HEK293T (cell line): ENCODE results near the gene TRIP4.

Source experiments
- CTCF ChIA-PET: fragments of 350-600 bp; formaldehyde crosslinking; extraction: SDS; loops from one replicate; lab custom pipeline; 2021; ENCODE audit warnings: antibody characterized with exemption, inconsistent platforms; lab: Yijun Ruan, JAX
- POLR2A ChIA-PET: fragments of 350-600 bp; formaldehyde crosslinking; extraction: SDS; loops from one replicate; lab custom pipeline; 2020; ENCODE audit warnings: antibody characterized with exemption, inconsistent platforms; lab: Yijun Ruan, JAX
- DNase-seq: peaks from one replicate; pipeline ENCODE4 v3.0.0; 2012; ENCODE audit warnings: mixed read lengths; ENCODE audit errors: extremely low spot score
- ARNT ChIP-seq: fragments of 450-650 bp; IDR thresholded peaks from 2 replicates; pipeline ENCODE4 v1.6.1; 2017; ENCODE audit warnings: mild to moderate bottlenecking
- BHLHE40 ChIP-seq: fragments of 450-650 bp; IDR thresholded peaks from 2 replicates; pipeline ENCODE4 v1.6.1; 2016; ENCODE audit warnings: mild to moderate bottlenecking, moderate library complexity, borderline replicate concordance
- CTBP1 ChIP-seq: fragments of 450-650 bp; IDR thresholded peaks from 2 replicates; pipeline ENCODE4 v1.6.1; 2016; ENCODE audit warnings: borderline replicate concordance
- ELF4 ChIP-seq: fragments of 450-650 bp; IDR thresholded peaks from 2 replicates; pipeline ENCODE4 v1.6.1; 2017; ENCODE audit warnings: antibody characterized with exemption
- FOXA1 ChIP-seq: fragments of 450-650 bp; IDR thresholded peaks from 2 replicates; pipeline ENCODE4 v1.6.1; 2016; ENCODE audit warnings: mild to moderate bottlenecking
- FOXK2 ChIP-seq: fragments of 450-650 bp; IDR thresholded peaks from 2 replicates; pipeline ENCODE4 v1.6.1; 2016; ENCODE audit warnings: mild to moderate bottlenecking
- FOXM1 ChIP-seq: fragments of 450-650 bp; IDR thresholded peaks from 2 replicates; pipeline ENCODE4 v1.6.1; 2017; ENCODE audit warnings: mild to moderate bottlenecking, borderline replicate concordance
- HDGF ChIP-seq: fragments of 450-650 bp; IDR thresholded peaks from 2 replicates; pipeline ENCODE4 v1.6.1; 2017; ENCODE audit warnings: antibody characterized with exemption, borderline replicate concordance
- L3MBTL2 ChIP-seq: fragments of 450-650 bp; conservative IDR thresholded peaks from 2 replicates; pipeline ENCODE4 v1.6.1; 2016; ENCODE audit warnings: mild to moderate bottlenecking
- LEF1 ChIP-seq: fragments of 450-650 bp; IDR thresholded peaks from 2 replicates; pipeline ENCODE4 v1.6.1; 2017; ENCODE audit warnings: mild to moderate bottlenecking, borderline replicate concordance
- NFRKB ChIP-seq: fragments of 450-650 bp; IDR thresholded peaks from 2 replicates; pipeline ENCODE4 v1.6.1; 2016; ENCODE audit warnings: mild to moderate bottlenecking, moderate library complexity
- PKNOX1 ChIP-seq: fragments of 450-650 bp; IDR thresholded peaks from 2 replicates; pipeline ENCODE4 v1.6.1; 2016
- SP1 ChIP-seq: fragments of 450-650 bp; IDR thresholded peaks from 2 replicates; pipeline ENCODE4 v1.6.1; 2017
- SUZ12 ChIP-seq: fragments of 450-650 bp; IDR thresholded peaks from 2 replicates; pipeline ENCODE4 v1.6.1; 2016; ENCODE audit warnings: mild to moderate bottlenecking
- TARDBP ChIP-seq: fragments of 450-650 bp; IDR thresholded peaks from 2 replicates; pipeline ENCODE4 v1.6.1; 2016
- ZNF384 ChIP-seq: fragments of 450-650 bp; IDR thresholded peaks from 2 replicates; pipeline ENCODE4 v1.6.1; 2016

The TRIP4 gene

GRCh38 chr15:64443747-64444621 lies 56.3 kb downstream of the TRIP4 start:
- no peak for DNase-seq
- CTCF ChIA-PET: no interaction called here
- TF ChIP-seq CTBP1: no peak
- POLR2A ChIA-PET: interaction anchor here (0.7 kb wide), 1 partner anchor 16 kb away, joined by 3 read pairs; the partner anchor contains the start of gene ZNF609

- DNase-seq: no peak
- TF ChIP-seq NFRKB: no peak
- TF ChIP-seq BHLHE40: no peak
- no peak for TF ChIP-seq PKNOX1
- no peak for TF ChIP-seq HDGF
- TF ChIP-seq ZNF384: no peak
- no peak for TF ChIP-seq TARDBP
- TF ChIP-seq L3MBTL2: no peak
- no peak for TF ChIP-seq FOXK2
- TF ChIP-seq ARNT: no peak
- no peak for TF ChIP-seq SUZ12
- no peak for TF ChIP-seq SP1
- no peak for TF ChIP-seq CTBP1
- CTCF ChIA-PET: no interaction called here
- POLR2A ChIA-PET: interaction anchor here (0.7 kb wide), 1 partner anchor 15 kb away, joined by 3 read pairs; the partner anchor contains the start of gene ZNF609
These were observed 57.2 kb downstream of the TRIP4 start for GRCh38 chr15:64444836-64445235.

- POLR2A ChIA-PET: no interaction called here
- TF ChIP-seq SP1: no peak
- no peak for TF ChIP-seq BHLHE40
- CTCF ChIA-PET: no interaction called here
- no peak for DNase-seq
These were observed 60.1 kb downstream of the TRIP4 start for GRCh38 chr15:64447536-64448315.

- TF ChIP-seq FOXK2 (no peak), PKNOX1 (no peak), SUZ12 (no peak)
- ChIA-PET CTCF (no interaction called here), POLR2A (no interaction called here)
- DNase-seq: no peak
These were observed 65.5 kb downstream of the TRIP4 start for GRCh38 chr15:64452988-64453688.

- no peak for TF ChIP-seq ELF4
- TF ChIP-seq BHLHE40: no peak
- no peak for TF ChIP-seq ZNF384
- no peak for TF ChIP-seq ARNT
- TF ChIP-seq L3MBTL2: no peak
- no peak for TF ChIP-seq FOXM1
- no peak for TF ChIP-seq SP1
- DNase-seq: no peak
- ChIA-PET POLR2A (no interaction called here), CTCF (no interaction called here)
These were observed 66.0 kb downstream of the TRIP4 start for GRCh38 chr15:64453689-64454037.

- no peak for TF ChIP-seq TARDBP
- no peak for TF ChIP-seq SP1
- no peak for TF ChIP-seq FOXA1
- TF ChIP-seq ARNT: no peak
- no peak for TF ChIP-seq LEF1
- no peak for TF ChIP-seq SUZ12
- no peak for TF ChIP-seq L3MBTL2
- TF ChIP-seq FOXM1: no peak
- TF ChIP-seq ELF4: no peak
- TF ChIP-seq PKNOX1: no peak
- POLR2A ChIA-PET: no interaction called here
- DNase-seq: no peak
- CTCF ChIA-PET: no interaction called here
These were observed 66.6 kb downstream of the TRIP4 start for GRCh38 chr15:64454282-64454681.
